ENCODE results near the gene IFIT1. TPM values are rescaled to one million over a fixed set of nuclear protein-coding genes. Genes with fewer than 3 reads are reported as not detected.

The IFIT1 gene
- total and polyA plus RNA-seq, 2 experiments from 2014 or later: 1.5 to 3.9 TPM

DNA sequence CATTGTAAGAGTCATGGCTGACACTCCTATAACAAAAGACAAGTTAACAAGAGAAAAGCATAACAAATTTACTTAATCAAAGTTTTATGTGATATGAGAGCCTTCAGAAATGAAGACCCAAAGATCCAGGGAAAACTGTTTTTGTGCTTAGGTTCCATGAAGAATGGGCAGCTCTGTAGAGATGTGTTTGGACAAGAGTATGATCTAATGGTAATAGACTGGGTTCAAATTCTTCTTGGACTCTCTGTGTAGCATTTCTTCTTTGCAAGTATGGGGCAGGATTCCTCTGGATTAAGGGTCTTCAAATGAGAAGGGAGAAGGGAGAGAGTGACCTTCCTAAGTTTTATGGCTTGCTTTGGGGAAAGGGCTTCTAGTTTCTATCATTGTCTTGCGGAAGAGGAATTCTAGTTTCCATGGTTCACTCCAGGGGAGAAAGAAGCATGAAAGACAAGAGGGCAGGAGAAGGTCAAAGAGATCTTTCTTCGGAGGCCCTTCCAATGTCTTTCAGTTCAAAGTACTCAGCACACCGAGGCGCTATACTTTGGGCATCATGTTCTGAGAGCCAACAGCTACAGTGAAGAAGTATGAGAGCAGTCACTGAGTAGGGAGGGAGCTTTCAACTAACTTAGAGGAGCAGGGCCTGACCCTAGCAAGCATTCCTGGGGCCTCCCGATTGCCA lies 49.2 kb upstream of the IFIT1 start (continued):
- TF ChIP-seq, protein P1, sequence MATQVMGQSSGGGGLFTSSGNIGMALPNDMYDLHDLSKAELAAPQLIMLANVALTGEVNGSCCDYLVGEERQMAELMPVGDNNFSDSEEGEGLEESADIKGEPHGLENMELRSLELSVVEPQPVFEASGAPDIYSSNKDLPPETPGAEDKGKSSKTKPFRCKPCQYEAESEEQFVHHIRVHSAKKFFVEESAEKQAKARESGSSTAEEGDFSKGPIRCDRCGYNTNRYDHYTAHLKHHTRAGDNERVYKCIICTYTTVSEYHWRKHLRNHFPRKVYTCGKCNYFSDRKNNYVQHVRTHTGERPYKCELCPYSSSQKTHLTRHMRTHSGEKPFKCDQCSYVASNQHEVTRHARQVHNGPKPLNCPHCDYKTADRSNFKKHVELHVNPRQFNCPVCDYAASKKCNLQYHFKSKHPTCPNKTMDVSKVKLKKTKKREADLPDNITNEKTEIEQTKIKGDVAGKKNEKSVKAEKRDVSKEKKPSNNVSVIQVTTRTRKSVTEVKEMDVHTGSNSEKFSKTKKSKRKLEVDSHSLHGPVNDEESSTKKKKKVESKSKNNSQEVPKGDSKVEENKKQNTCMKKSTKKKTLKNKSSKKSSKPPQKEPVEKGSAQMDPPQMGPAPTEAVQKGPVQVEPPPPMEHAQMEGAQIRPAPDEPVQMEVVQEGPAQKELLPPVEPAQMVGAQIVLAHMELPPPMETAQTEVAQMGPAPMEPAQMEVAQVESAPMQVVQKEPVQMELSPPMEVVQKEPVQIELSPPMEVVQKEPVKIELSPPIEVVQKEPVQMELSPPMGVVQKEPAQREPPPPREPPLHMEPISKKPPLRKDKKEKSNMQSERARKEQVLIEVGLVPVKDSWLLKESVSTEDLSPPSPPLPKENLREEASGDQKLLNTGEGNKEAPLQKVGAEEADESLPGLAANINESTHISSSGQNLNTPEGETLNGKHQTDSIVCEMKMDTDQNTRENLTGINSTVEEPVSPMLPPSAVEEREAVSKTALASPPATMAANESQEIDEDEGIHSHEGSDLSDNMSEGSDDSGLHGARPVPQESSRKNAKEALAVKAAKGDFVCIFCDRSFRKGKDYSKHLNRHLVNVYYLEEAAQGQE (IDR thresholded peaks at IDR 0.05; ENCODE audit: unreplicated experiment): no peak
- TF ChIP-seq POLR2AphosphoS5 (IDR thresholded peaks at IDR 0.05; ENCODE audit: low read depth) (no peak), NANOG (IDR thresholded peaks at IDR 0.05; ENCODE audit: borderline replicate concordance) (no peak)

DNA sequence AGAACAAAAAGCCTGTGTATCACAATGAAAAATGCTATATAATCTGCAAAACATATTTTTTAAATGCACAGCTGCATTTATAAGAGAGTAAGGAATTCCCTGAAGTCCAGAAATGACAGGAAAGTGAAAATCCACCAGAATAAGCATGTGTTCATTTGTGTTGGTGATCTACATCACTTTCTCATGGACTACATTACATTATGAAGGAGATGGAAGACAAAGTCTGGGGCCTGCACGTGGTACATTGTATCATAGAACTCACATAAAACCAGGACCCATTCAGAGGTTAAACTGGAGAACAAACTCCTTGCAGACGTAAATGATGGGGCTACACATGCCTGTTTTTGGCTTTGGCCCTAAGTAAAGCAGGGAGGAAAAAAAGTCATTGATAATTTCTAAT lies 48.3 kb upstream of the IFIT1 start:
- TF ChIP-seq, protein P2, sequence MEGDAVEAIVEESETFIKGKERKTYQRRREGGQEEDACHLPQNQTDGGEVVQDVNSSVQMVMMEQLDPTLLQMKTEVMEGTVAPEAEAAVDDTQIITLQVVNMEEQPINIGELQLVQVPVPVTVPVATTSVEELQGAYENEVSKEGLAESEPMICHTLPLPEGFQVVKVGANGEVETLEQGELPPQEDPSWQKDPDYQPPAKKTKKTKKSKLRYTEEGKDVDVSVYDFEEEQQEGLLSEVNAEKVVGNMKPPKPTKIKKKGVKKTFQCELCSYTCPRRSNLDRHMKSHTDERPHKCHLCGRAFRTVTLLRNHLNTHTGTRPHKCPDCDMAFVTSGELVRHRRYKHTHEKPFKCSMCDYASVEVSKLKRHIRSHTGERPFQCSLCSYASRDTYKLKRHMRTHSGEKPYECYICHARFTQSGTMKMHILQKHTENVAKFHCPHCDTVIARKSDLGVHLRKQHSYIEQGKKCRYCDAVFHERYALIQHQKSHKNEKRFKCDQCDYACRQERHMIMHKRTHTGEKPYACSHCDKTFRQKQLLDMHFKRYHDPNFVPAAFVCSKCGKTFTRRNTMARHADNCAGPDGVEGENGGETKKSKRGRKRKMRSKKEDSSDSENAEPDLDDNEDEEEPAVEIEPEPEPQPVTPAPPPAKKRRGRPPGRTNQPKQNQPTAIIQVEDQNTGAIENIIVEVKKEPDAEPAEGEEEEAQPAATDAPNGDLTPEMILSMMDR (conservative IDR thresholded peaks at IDR 0.05; ENCODE audit: low read depth in 2 of 2): no peak
- TF ChIP-seq ZNF331 (CRISPR knock-in tag; IDR thresholded peaks at IDR 0.05; ENCODE audit: low read depth): no peak
- TF ChIP-seq, protein P3, sequence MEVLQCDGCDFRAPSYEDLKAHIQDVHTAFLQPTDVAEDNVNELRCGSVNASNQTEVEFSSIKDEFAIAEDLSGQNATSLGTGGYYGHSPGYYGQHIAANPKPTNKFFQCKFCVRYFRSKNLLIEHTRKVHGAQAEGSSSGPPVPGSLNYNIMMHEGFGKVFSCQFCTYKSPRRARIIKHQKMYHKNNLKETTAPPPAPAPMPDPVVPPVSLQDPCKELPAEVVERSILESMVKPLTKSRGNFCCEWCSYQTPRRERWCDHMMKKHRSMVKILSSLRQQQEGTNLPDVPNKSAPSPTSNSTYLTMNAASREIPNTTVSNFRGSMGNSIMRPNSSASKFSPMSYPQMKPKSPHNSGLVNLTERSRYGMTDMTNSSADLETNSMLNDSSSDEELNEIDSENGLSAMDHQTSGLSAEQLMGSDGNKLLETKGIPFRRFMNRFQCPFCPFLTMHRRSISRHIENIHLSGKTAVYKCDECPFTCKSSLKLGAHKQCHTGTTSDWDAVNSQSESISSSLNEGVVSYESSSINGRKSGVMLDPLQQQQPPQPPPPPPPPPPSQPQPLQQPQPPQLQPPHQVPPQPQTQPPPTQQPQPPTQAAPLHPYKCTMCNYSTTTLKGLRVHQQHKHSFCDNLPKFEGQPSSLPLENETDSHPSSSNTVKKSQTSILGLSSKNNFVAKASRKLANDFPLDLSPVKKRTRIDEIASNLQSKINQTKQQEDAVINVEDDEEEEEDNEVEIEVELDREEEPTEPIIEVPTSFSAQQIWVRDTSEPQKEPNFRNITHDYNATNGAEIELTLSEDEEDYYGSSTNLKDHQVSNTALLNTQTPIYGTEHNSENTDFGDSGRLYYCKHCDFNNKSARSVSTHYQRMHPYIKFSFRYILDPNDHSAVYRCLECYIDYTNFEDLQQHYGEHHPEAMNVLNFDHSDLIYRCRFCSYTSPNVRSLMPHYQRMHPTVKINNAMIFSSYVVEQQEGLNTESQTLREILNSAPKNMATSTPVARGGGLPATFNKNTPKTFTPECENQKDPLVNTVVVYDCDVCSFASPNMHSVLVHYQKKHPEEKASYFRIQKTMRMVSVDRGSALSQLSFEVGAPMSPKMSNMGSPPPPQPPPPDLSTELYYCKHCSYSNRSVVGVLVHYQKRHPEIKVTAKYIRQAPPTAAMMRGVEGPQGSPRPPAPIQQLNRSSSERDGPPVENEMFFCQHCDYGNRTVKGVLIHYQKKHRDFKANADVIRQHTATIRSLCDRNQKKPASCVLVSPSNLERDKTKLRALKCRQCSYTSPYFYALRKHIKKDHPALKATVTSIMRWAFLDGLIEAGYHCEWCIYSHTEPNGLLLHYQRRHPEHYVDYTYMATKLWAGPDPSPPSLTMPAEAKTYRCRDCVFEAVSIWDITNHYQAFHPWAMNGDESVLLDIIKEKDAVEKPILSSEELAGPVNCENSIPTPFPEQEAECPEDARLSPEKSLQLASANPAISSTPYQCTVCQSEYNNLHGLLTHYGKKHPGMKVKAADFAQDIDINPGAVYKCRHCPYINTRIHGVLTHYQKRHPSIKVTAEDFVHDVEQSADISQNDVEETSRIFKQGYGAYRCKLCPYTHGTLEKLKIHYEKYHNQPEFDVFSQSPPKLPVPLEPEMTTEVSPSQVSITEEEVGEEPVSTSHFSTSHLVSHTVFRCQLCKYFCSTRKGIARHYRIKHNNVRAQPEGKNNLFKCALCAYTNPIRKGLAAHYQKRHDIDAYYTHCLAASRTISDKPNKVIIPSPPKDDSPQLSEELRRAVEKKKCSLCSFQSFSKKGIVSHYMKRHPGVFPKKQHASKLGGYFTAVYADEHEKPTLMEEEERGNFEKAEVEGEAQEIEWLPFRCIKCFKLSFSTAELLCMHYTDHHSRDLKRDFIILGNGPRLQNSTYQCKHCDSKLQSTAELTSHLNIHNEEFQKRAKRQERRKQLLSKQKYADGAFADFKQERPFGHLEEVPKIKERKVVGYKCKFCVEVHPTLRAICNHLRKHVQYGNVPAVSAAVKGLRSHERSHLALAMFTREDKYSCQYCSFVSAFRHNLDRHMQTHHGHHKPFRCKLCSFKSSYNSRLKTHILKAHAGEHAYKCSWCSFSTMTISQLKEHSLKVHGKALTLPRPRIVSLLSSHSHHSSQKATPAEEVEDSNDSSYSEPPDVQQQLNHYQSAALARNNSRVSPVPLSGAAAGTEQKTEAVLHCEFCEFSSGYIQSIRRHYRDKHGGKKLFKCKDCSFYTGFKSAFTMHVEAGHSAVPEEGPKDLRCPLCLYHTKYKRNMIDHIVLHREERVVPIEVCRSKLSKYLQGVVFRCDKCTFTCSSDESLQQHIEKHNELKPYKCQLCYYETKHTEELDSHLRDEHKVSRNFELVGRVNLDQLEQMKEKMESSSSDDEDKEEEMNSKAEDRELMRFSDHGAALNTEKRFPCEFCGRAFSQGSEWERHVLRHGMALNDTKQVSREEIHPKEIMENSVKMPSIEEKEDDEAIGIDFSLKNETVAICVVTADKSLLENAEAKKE (CRISPR knock-in tag; IDR thresholded peaks at IDR 0.05): no peak
- TF ChIP-seq EZH2phosphoT487 (IDR thresholded peaks at IDR 0.05; ENCODE audit: unreplicated experiment): no peak
- TF ChIP-seq STAT1 (IDR thresholded peaks at IDR 0.05; ENCODE audit: unreplicated experiment): no peak
- TF ChIP-seq NANOG (IDR thresholded peaks at IDR 0.05; ENCODE audit: borderline replicate concordance): no peak
- no peak for TF ChIP-seq EZH2 (IDR thresholded peaks at IDR 0.05; ENCODE audit: low read depth, unreplicated experiment)
- no peak for TF ChIP-seq ZNF114 (CRISPR knock-in tag; IDR thresholded peaks at IDR 0.05)
- TF ChIP-seq, protein P4, sequence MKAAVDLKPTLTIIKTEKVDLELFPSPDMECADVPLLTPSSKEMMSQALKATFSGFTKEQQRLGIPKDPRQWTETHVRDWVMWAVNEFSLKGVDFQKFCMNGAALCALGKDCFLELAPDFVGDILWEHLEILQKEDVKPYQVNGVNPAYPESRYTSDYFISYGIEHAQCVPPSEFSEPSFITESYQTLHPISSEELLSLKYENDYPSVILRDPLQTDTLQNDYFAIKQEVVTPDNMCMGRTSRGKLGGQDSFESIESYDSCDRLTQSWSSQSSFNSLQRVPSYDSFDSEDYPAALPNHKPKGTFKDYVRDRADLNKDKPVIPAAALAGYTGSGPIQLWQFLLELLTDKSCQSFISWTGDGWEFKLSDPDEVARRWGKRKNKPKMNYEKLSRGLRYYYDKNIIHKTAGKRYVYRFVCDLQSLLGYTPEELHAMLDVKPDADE (IDR thresholded peaks at IDR 0.05): no peak
- no peak for TF ChIP-seq POLR2AphosphoS5 (IDR thresholded peaks at IDR 0.05; ENCODE audit: low read depth)
- Mint-ChIP-seq H3K4me3 (no peak overlapping the region), H3K27ac (no peak overlapping the region), H3K36me3 (ENCODE audit: low read depth) (no peaks in the 10 kb centered on the region), H3K27me3 (ENCODE audit: insufficient read depth, low read depth, poor library complexity) (no peaks in the 10 kb centered on the region), H3K9me3 (no peaks in the 10 kb centered on the region), H3K4me1 (peaks cover 55% of the 10 kb centered on the region)
- no peak overlapping the region for H3K27ac ChIP-seq (ENCODE audit: low read depth)
- H3K4me1 ChIP-seq (ENCODE audit: insufficient read depth): peaks cover 38% of the 10 kb centered on the region
- H3K79me2 ChIP-seq (replicated peaks; ENCODE audit: insufficient read depth): no peaks in the 10 kb centered on the region
- no peaks in the 10 kb centered on the region for H4K20me1 ChIP-seq (replicated peaks; ENCODE audit: insufficient read depth)
- H3K4me2 ChIP-seq: no peak overlapping the region
- H3K4me3 ChIP-seq: no peak overlapping the region
- no peak for DNase-seq (ENCODE audit: low spot score)
- ATAC-seq: no peak
- peaks cover 2% of the 10 kb centered on the region for H3K9me2 ChIP-seq (ENCODE audit: insufficient read depth)
- no peaks in the 10 kb centered on the region for H3F3A ChIP-seq (replicated peaks; ENCODE audit: low read depth)
- H3K36me3 ChIP-seq (ENCODE audit: insufficient read depth): no peaks in the 10 kb centered on the region
- no peak overlapping the region for H2AFZ ChIP-seq
- no peaks in the 10 kb centered on the region for H3K27me3 ChIP-seq (ENCODE audit: insufficient read depth)
